Body of pancreas (tissue), 4 donors: ENCODE results near the gene RPTOR. TPM values are rescaled to one million over a fixed set of nuclear protein-coding genes. Genes with fewer than 3 reads are reported as not detected.
A peak's percentile ranks its signal among the peaks of the same experiment; 100 is the strongest.

Experiments
- ATAC-seq: fragments of 150-250 bp; one replicate; pipeline ENCODE4 v1.9.1; 2016
- DNase-seq, 4 donors: peaks; one replicate each; pipeline ENCODE4 v3.0.0-alpha.2; 2019
- H3K27ac ChIP-seq, 4 donors: fragments of 200-600 bp; sonication (generic); 1 replicate in 3 of 4; 2 replicates in 1 of 4; pipeline versions ENCODE4 v1.5.1 to v1.6.1; 2016 to 2019; ENCODE audit warnings: mild to moderate bottlenecking in 1 of 4, mixed read lengths in 1 of 4, moderate library complexity in 1 of 4
- H3K27me3 ChIP-seq, 2 donors: fragments of 200-600 bp; sonication (generic); one replicate each; pipeline ENCODE4 v1.6.0; 2016; ENCODE audit warnings: mild to moderate bottlenecking in 1 of 2
- H3K36me3 ChIP-seq, 2 donors: fragments of 200-600 bp; sonication (generic); replicated peaks in 1 of 2; 2 replicates each; pipeline ENCODE4 v1.5.1; 2016; ENCODE audit warnings: low read depth in 2 of 2; ENCODE audit not compliant: insufficient read depth in 1 of 2
- H3K4me1 ChIP-seq: fragments of 200-600 bp; sonication (generic); one replicate; pipeline ENCODE4 v1.6.0; 2016
- H3K4me3 ChIP-seq, 2 donors: fragments of 200-600 bp; sonication (generic); 1 replicate in 1 of 2; 2 replicates in 1 of 2; pipeline ENCODE4 v1.5.1; 2016 to 2019
- H3K9me3 ChIP-seq, 3 donors: fragments of 200-600 bp; sonication (generic); 1 replicate in 2 of 3; 2 replicates in 1 of 3; pipeline ENCODE4 v1.5.1; 2016
- POLR2A ChIP-seq, 3 donors: fragments of 450-650 bp; IDR thresholded peaks; one replicate each; pipeline ENCODE4 v1.6.1; 2016; ENCODE audit warnings: antibody characterized with exemption in 3 of 3, mild to moderate bottlenecking in 2 of 3
- WGBS, 2 donors: methylation state at CpG; one replicate each; pipeline ENCODE4 v1.1.5; 2017; 5-methylcytosine and 5-hydroxymethylcytosine counted together
- intact Hi-C: fragments of 100-400 bp; cut with DNase I; formaldehyde crosslinking; loops from one replicate; pipeline ENCODE4 v1.15.1; 2023
- total RNA-seq, 2 donors: library from RNA; depleted of rRNA; stranded (reverse); fragments of >200 nt; gene quantifications; one replicate each; pipeline ENCODE4 v1.1.0, GENCODE V29; 2016
- TF ChIP-seq, protein P1 (sequence below), 7 experiments: fragments of 450-650 bp in 4 of 7; fragments of 200-600 bp in 3 of 7; sonication (generic) in 3 of 7; IDR thresholded peaks; one replicate each; pipeline ENCODE4 v1.5.1; 2016 to 2019; ENCODE audit warnings: antibody characterized with exemption in 7 of 7

Gene RPTOR
- total RNA-seq, 2 donors from 2014 or later = 22.3 to 34.3 TPM

DNA sequence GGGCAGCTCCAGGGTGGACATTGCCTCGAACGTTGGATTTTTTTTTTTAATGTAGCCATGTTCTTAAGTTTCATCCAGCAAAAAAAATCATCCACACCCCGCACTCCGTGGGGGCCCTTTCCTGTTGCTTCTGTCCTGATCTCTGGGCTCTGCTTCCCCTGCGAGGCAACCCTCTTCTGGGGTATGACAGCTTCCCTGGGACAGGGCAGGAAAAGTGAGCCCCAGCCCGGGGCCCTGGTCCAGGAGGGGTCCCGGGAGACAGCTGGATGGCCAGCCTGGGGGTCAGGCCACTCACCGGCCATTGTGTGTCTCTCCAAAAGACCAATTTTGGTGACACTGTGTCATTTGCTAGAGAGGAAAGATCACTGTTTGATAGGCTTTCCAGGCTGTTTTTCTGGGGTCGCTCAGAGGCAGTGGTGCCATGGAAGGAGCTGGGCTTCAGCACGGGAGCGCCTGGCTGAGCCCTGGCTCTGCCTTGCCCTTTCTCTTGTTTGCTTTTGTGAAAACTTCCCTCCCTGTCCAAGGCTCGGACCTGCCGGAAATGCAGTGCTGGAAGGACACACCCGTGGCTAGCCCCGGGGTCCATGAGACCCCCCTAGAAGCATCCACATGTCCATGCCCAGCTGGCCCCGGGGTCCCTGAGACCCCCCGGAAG lies 406.0 kb downstream of the RPTOR start:
- Histone ChIP-seq H3K36me3 (peaks cover 0 to 8% of the 10 kb centered on the region in 2 donors), H3K4me3 (no peak overlapping the region)

GRCh38 chr17:80951121-80952090 lies 406.8 kb downstream of the RPTOR start:
- H3K9me3 ChIP-seq = no peaks in the 10 kb centered on the region
- no peak overlapping the region for H3K4me3 ChIP-seq
- intact Hi-C loops = no loop called here
- ATAC-seq = no peak
- no peaks in the 10 kb centered on the region for H3K4me1 ChIP-seq
- 88 to 92% methylated on average over 13 to 38 of the region's 38 CpGs for WGBS, 2 donors
- no peak for TF ChIP-seq POLR2A (IDR thresholded peaks at IDR 0.05)
- TF ChIP-seq, protein P1, sequence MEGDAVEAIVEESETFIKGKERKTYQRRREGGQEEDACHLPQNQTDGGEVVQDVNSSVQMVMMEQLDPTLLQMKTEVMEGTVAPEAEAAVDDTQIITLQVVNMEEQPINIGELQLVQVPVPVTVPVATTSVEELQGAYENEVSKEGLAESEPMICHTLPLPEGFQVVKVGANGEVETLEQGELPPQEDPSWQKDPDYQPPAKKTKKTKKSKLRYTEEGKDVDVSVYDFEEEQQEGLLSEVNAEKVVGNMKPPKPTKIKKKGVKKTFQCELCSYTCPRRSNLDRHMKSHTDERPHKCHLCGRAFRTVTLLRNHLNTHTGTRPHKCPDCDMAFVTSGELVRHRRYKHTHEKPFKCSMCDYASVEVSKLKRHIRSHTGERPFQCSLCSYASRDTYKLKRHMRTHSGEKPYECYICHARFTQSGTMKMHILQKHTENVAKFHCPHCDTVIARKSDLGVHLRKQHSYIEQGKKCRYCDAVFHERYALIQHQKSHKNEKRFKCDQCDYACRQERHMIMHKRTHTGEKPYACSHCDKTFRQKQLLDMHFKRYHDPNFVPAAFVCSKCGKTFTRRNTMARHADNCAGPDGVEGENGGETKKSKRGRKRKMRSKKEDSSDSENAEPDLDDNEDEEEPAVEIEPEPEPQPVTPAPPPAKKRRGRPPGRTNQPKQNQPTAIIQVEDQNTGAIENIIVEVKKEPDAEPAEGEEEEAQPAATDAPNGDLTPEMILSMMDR (IDR thresholded peaks at IDR 0.05) = no peak
- H3K27ac ChIP-seq = no peak overlapping the region
- no peak for DNase-seq
- no peaks in the 10 kb centered on the region for H3K27me3 ChIP-seq
- peaks cover 0 to 5% of the 10 kb centered on the region in 2 donors for H3K36me3 ChIP-seq

More for the DNA sequence above, 406.0 kb downstream of the RPTOR start:
- Histone ChIP-seq H3K9me3 (no peaks in the 10 kb centered on the region), H3K27ac (no peak overlapping the region), H3K27me3 (no peaks in the 10 kb centered on the region), H3K4me1 (no peaks in the 10 kb centered on the region)
- 89 to 90% methylated on average over 12 to 17 of the region's 17 CpGs for WGBS, 2 donors
- TF ChIP-seq POLR2A (IDR thresholded peaks at IDR 0.05) = no peak
- TF ChIP-seq, protein P1 (IDR thresholded peaks at IDR 0.05) = no peak
- DNase-seq (peak in 1 of 4 donors; percentile 2), ATAC-seq (no peak)
- intact Hi-C loops = no loop called here

DNA sequence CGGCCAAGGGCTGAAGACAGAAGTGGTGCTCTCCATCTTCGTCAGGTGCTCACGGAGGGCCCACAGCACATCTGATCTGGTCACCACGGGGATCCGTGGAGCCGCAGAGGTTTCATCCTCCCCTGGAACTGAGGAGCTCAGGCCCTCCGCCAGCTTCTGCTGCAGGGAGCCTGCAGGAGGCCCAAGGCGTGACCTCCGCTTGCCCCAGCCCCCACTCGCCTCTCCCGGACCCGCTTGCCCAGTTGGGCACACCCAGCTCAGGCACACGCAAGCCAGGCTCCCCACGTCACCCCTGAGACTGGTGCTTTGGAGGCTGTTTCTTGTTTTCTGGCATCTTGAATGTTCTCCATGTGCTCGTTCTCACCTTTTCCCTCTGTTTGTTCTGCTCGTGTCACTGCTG lies 407.7 kb downstream of the RPTOR start:
- Histone ChIP-seq H3K9me3 (no peaks in the 10 kb centered on the region), H3K36me3 (peaks cover 0 to 1% of the 10 kb centered on the region in 2 donors), H3K4me3 (no peak overlapping the region), H3K4me1 (no peaks in the 10 kb centered on the region), H3K27me3 (no peaks in the 10 kb centered on the region), H3K27ac (no peak overlapping the region)
- no peak for ATAC-seq
- intact Hi-C loops = no loop called here
- no peak for DNase-seq
- WGBS, 2 donors = 83 to 87% methylated on average over 7 to 15 of the region's 16 CpGs
- TF ChIP-seq, protein P1 (IDR thresholded peaks at IDR 0.05) = no peak
- no peak for TF ChIP-seq POLR2A (IDR thresholded peaks at IDR 0.05)

- ATAC-seq = no peak
- WGBS, 2 donors = 94 to 95% methylated on average over 10 to 22 of the region's 22 CpGs
- no peaks in the 10 kb centered on the region for H3K36me3 ChIP-seq
Observed at GRCh38 chr17:80953471-80954315, 409.1 kb downstream of the RPTOR start.

More at GRCh38 chr17:80953471-80954315, 409.1 kb downstream of the RPTOR start:
- Histone ChIP-seq H3K27ac (no peak overlapping the region), H3K4me3 (no peak overlapping the region), H3K9me3 (no peaks in the 10 kb centered on the region), H3K27me3 (no peaks in the 10 kb centered on the region), H3K4me1 (no peaks in the 10 kb centered on the region)
- TF ChIP-seq POLR2A (IDR thresholded peaks at IDR 0.05) = no peak
- TF ChIP-seq, protein P1 (IDR thresholded peaks at IDR 0.05) = no peak
- intact Hi-C loops = no loop called here
- DNase-seq = peak in 1 of 4 donors; percentile 3
